H1 (cell line): Measurements from ENCODE around the gene CXCL17. TPM values are rescaled to one million over a fixed set of nuclear protein-coding genes. Genes with fewer than 3 reads are reported as not detected.

ENCODE experiments used
- ASH2L ChIP-seq: fragments of 200-600, 300-600 bp; sonication (generic); IDR thresholded peaks from one replicate; pipeline ENCODE4 v1.7.1; 2017; ENCODE audit warnings: low read length
- CBX5 ChIP-seq: fragments of 300-800, 300-1000 bp; sonication (generic); IDR thresholded peaks from 2 replicates; pipeline ENCODE4 v1.7.1; 2016; ENCODE audit warnings: antibody characterized with exemption, low read length, low read depth
- CHD1 ChIP-seq: IDR thresholded peaks from 2 replicates; pipeline ENCODE4 v1.6.1; 2012; ENCODE audit warnings: low read depth, low read length, improper control_type of control experiment
- CTCF ChIP-seq, 3 experiments: IDR thresholded peaks; 1 replicate in 2 of 3; 2 replicates in 1 of 3; pipeline versions ENCODE4 v1.5.1 to v1.6.1; 2011; ENCODE audit warnings: low read length in 3 of 3, mild to moderate bottlenecking in 3 of 3, inconsistent platforms in 2 of 3, low read depth in 1 of 3, moderate library complexity in 1 of 3; ENCODE audit not compliant: insufficient read depth in 1 of 3; ENCODE audit errors: control extremely low read depth in 1 of 3
- EZH2 ChIP-seq: fragments of 200-600 bp; sonication (generic); IDR thresholded peaks from 2 replicates; pipeline ENCODE4 v1.7.1; 2012; ENCODE audit warnings: low read depth, mild to moderate bottlenecking, moderate library complexity, low read length, inconsistent platforms; ENCODE audit not compliant: severe bottlenecking
- JUND ChIP-seq: IDR thresholded peaks from 2 replicates; pipeline ENCODE4 v1.6.1; 2011; ENCODE audit warnings: mild to moderate bottlenecking, improper control_type of control experiment, low read length
- KDM5A ChIP-seq: fragments of 200-600 bp; IDR thresholded peaks from 2 replicates; pipeline ENCODE4 v1.7.1; 2012; ENCODE audit warnings: mild to moderate bottlenecking, low read length, inconsistent platforms, mixed read lengths
- NANOG ChIP-seq: IDR thresholded peaks from 2 replicates; pipeline ENCODE4 v1.6.1; 2011; ENCODE audit warnings: low read length, low read depth, mild to moderate bottlenecking, inconsistent platforms; ENCODE audit not compliant: insufficient read depth, poor library complexity, severe bottlenecking
- NRF1 ChIP-seq: IDR thresholded peaks from 2 replicates; pipeline ENCODE4 v1.6.1; 2011; ENCODE audit warnings: mild to moderate bottlenecking, low read depth, low read length, improper control_type of control experiment
- PHF8 ChIP-seq: fragments of 200-600 bp; sonication (generic); conservative IDR thresholded peaks from 2 replicates; pipeline ENCODE4 v1.7.1; 2012; ENCODE audit warnings: low read depth, mild to moderate bottlenecking, inconsistent platforms, low read length, moderate library complexity
- POLR2AphosphoS5 ChIP-seq: IDR thresholded peaks from 2 replicates; pipeline ENCODE4 v1.6.1; 2011; ENCODE audit warnings: low read depth, low read length
- RBBP5 ChIP-seq: IDR thresholded peaks from 2 replicates; pipeline ENCODE4 v1.7.1; 2012; ENCODE audit warnings: low read depth, mild to moderate bottlenecking, inconsistent platforms, low read length, moderate library complexity, borderline replicate concordance
- RXRA ChIP-seq: IDR thresholded peaks from 2 replicates; pipeline ENCODE4 v1.6.1; 2011; ENCODE audit warnings: low read depth, mild to moderate bottlenecking, low read length, moderate library complexity; ENCODE audit not compliant: insufficient read depth
- SIN3A ChIP-seq, 2 experiments: IDR thresholded peaks in 1 of 2; conservative IDR thresholded peaks in 1 of 2; 2 replicates each; pipeline ENCODE4 v1.6.1; 2011 to 2012; ENCODE audit warnings: low read length in 2 of 2, improper control_type of control experiment in 1 of 2, low read depth in 1 of 2, mild to moderate bottlenecking in 1 of 2
- SIRT6 ChIP-seq: IDR thresholded peaks from one replicate; pipeline ENCODE4 v1.7.1; 2012; ENCODE audit warnings: low read length, inconsistent platforms
- SRF ChIP-seq: IDR thresholded peaks from 2 replicates; pipeline ENCODE4 v1.6.1; 2011; ENCODE audit warnings: mild to moderate bottlenecking, low read depth, low read length, moderate library complexity
- SUZ12 ChIP-seq: fragments of 200-600 bp; sonication (generic); IDR thresholded peaks from 2 replicates; pipeline ENCODE4 v1.6.1; 2012; ENCODE audit warnings: mild to moderate bottlenecking, inconsistent platforms, low read length, moderate library complexity, mixed read lengths
- USF2 ChIP-seq: IDR thresholded peaks from 2 replicates; pipeline ENCODE4 v1.6.1; 2011; ENCODE audit warnings: low read length, improper control_type of control experiment
- ZNF274 ChIP-seq: IDR thresholded peaks from 2 replicates; pipeline ENCODE4 v1.7.0; 2012; ENCODE audit warnings: low read length, borderline replicate concordance; ENCODE audit errors: extremely low read depth
- polyA plus RNA-seq, 7 experiments: library from polyadenylated mRNA; depleted of rRNA in 3 of 7; stranded (reverse) in 5 of 7; unstranded in 2 of 7; fragments of >200 nt in 5 of 7; fragments of 200-250 nt in 2 of 7; gene quantifications; 1 replicate in 5 of 7; 2 replicates in 1 of 7; 4 replicates in 1 of 7; pipeline versions ENCODE4 v1.2.1 to v1.2.3, GENCODE V29; 2011 to 2013; ENCODE audit warnings: missing spikeins in 2 of 7, mixed read lengths in 2 of 7
- total RNA-seq: library from RNA; stranded (reverse); fragmentation: NEBNext Ultra II Directional; extraction: Animal tissue kit (Norgen Biotek cat#: 25700); gene quantifications from 2 replicates; pipeline ENCODE4 v1.2.1, GENCODE V29; 2021

The CXCL17 gene
- total and polyA plus RNA-seq, 2 of the 8 experiments (the other 6 are each of a cell fraction or from before 2014, with no cell fraction given) = not detected

GRCh38 chr19:42401365-42402303 lies 41.1 kb downstream of the CXCL17 start (continued):
- TF ChIP-seq CHD1 (no peak), POLR2AphosphoS5 (no peak; the same call in none of the 2 replicates), SUZ12 (no peak), SIN3A (conservative IDR thresholded peaks at IDR 0.05 in 1 of 2, IDR thresholded peaks at IDR 0.05 in 1 of 2; ENCODE audit: low read depth in 1 of 2, low read length in 2 of 2) (peak; percentile 34 to 79; a peak in 2 of 4 replicates), EZH2 (no peak), SRF (no peak), NANOG (no peak), NRF1 (peak; percentile 33; the same call in 1 of the 2 replicates), ASH2L (peak; percentile 71), RXRA (no peak), RBBP5 (no peak), SIRT6 (no peak), CBX5 (no peak), ZNF274 (no peak), CTCF (IDR thresholded peaks at IDR 0.05; ENCODE audit: control extremely low read depth in 1 of 3, insufficient read depth in 1 of 3, low read depth in 1 of 3, low read length in 3 of 3) (peak; percentile 61 to 83 (median 79)), KDM5A (no peak), PHF8 (peak; percentile 51; the same call in 1 of the 2 replicates), JUND (peak; percentile 14; the same call in 1 of the 2 replicates), USF2 (no peak)
